GM23338 (cell line): ENCODE data around the gene PDLIM5. TPM values are rescaled to one million over a fixed set of nuclear protein-coding genes. Genes with fewer than 3 reads are reported as not detected.

Source experiments
- ATAC-seq: fragments of 200-7000 bp; cut with Tn5 transposase; 3 replicates; pipeline ENCODE4 v1.9.1; 2020
- DNase-seq: peaks from one replicate; pipeline ENCODE4 v3.0.0-alpha.2; 2015; ENCODE audit warnings: low spot score
- H2AFZ ChIP-seq: fragments of 200-600 bp; sonication (generic); 2 replicates; pipeline ENCODE4 v1.8.0; 2016; ENCODE audit warnings: antibody characterized with exemption, mild to moderate bottlenecking, moderate library complexity
- H3F3A ChIP-seq: fragments of 200-600 bp; sonication (generic); replicated peaks from 2 replicates; pipeline ENCODE4 v1.8.0; 2017; ENCODE audit warnings: antibody characterized with exemption, mixed run types, low read depth
- H3K27ac ChIP-seq: fragments of 200-600 bp; sonication (generic); 2 replicates; pipeline ENCODE4 v1.6.1; 2016; ENCODE audit warnings: low read depth
- H3K27me3 ChIP-seq: fragments of 200-600 bp; sonication (generic); 2 replicates; pipeline ENCODE4 v1.8.0; 2016; ENCODE audit warnings: mild to moderate bottlenecking, mixed run types, moderate library complexity; ENCODE audit not compliant: insufficient read depth
- H3K36me3 ChIP-seq: fragments of 200-600 bp; sonication (generic); 2 replicates; pipeline ENCODE4 v1.8.0; 2016; ENCODE audit warnings: mild to moderate bottlenecking; ENCODE audit not compliant: insufficient read depth
- H3K4me1 ChIP-seq: fragments of 200-600 bp; sonication (generic); 2 replicates; pipeline ENCODE4 v1.8.0; 2016; ENCODE audit warnings: mild to moderate bottlenecking, moderate library complexity; ENCODE audit not compliant: insufficient read depth
- H3K4me2 ChIP-seq: fragments of 200-600 bp; sonication (generic); 2 replicates; pipeline ENCODE4 v1.7.1; 2017; ENCODE audit warnings: mixed run types
- H3K4me3 ChIP-seq: fragments of 200-600 bp; sonication (generic); 2 replicates; pipeline ENCODE4 v1.6.1; 2016; ENCODE audit warnings: mixed run types
- H3K79me2 ChIP-seq: fragments of 200-600 bp; sonication (generic); replicated peaks from 2 replicates; pipeline ENCODE4 v1.8.0; 2017; ENCODE audit warnings: mild to moderate bottlenecking; ENCODE audit not compliant: insufficient read depth
- H3K9me2 ChIP-seq: fragments of 200-600 bp; sonication (generic); 2 replicates; pipeline ENCODE4 v1.8.0; 2017; ENCODE audit not compliant: insufficient read depth
- H4K20me1 ChIP-seq: fragments of 200-600 bp; sonication (generic); replicated peaks from 2 replicates; pipeline ENCODE4 v1.8.0; 2017; ENCODE audit warnings: mild to moderate bottlenecking; ENCODE audit not compliant: insufficient read depth
- H3K27ac Mint-ChIP-seq: 2 replicates; pipeline ENCODE4 v1.8.0; 2020; ENCODE audit warnings: inconsistent platforms, mild to moderate bottlenecking, moderate library complexity, mixed read lengths
- H3K27me3 Mint-ChIP-seq: 3 replicates; pipeline ENCODE4 v1.8.0; 2022; ENCODE audit warnings: low read depth, mild to moderate bottlenecking, moderate library complexity, mixed read lengths, inconsistent platforms; ENCODE audit not compliant: insufficient read depth, poor library complexity
- H3K36me3 Mint-ChIP-seq: 3 replicates; pipeline ENCODE4 v1.8.0; 2021; ENCODE audit warnings: low read depth, mild to moderate bottlenecking, inconsistent platforms, moderate library complexity, mixed read lengths
- H3K4me1 Mint-ChIP-seq: 3 replicates; pipeline ENCODE4 v1.8.0; 2020; ENCODE audit warnings: mild to moderate bottlenecking, inconsistent platforms, mixed read lengths
- H3K4me3 Mint-ChIP-seq: 3 replicates; pipeline ENCODE4 v1.8.0; 2021; ENCODE audit warnings: moderate library complexity, mild to moderate bottlenecking, inconsistent platforms, mixed read lengths
- H3K9me3 Mint-ChIP-seq: 3 replicates; pipeline ENCODE4 v1.8.0; 2020; ENCODE audit warnings: moderate library complexity, mild to moderate bottlenecking, inconsistent platforms, mixed read lengths
- ETS1 ChIP-seq: IDR thresholded peaks from 2 replicates; pipeline ENCODE4 v1.6.1; 2016; ENCODE audit warnings: antibody characterized with exemption
- POLR2AphosphoS5 ChIP-seq: IDR thresholded peaks from 2 replicates; pipeline ENCODE4 v1.6.1; 2016; ENCODE audit warnings: antibody characterized with exemption, low read depth
- REST ChIP-seq: IDR thresholded peaks from one replicate; pipeline ENCODE4 v1.6.1; 2018; ENCODE audit warnings: antibody characterized with exemption; ENCODE audit not compliant: unreplicated experiment
- STAT1 ChIP-seq: IDR thresholded peaks from one replicate; pipeline ENCODE4 v1.6.1; 2016; ENCODE audit warnings: antibody characterized with exemption; ENCODE audit not compliant: unreplicated experiment
- ZNF114 ChIP-seq: fragments of 250-450 bp; sonication (Bioruptor Pico); IDR thresholded peaks from 2 replicates; pipeline ENCODE4 v1.5.0; 2020; ENCODE audit warnings: mild to moderate bottlenecking, moderate library complexity
- ZNF331 ChIP-seq: fragments of 250-450 bp; sonication (Bioruptor Pico); IDR thresholded peaks from 2 replicates; pipeline ENCODE4 v1.5.0; 2020; ENCODE audit warnings: low read depth, mild to moderate bottlenecking, moderate library complexity
- polyA plus RNA-seq: library from polyadenylated mRNA; unstranded; fragments of >200 nt; fragmentation: Nextera tagmentation; extraction: Ambion mirVana; gene quantifications from 2 replicates; pipeline ENCODE4 v1.2.1, GENCODE V29; 2016
- total RNA-seq: library from RNA; depleted of rRNA; stranded (reverse); fragments of >200 nt; shearing (Covaris generic); gene quantifications from 2 replicates; pipeline ENCODE4 v1.2.3, GENCODE V29; 2014
- TF ChIP-seq, protein P1 (sequence below): fragments of 250-450 bp; sonication (Bioruptor Pico); IDR thresholded peaks from 2 replicates; pipeline ENCODE4 v1.5.0; 2020; ENCODE audit warnings: mild to moderate bottlenecking, moderate library complexity

The PDLIM5 gene
- total and polyA plus RNA-seq, 2 experiments from 2014 or later: 45.2 to 53.0 TPM

- H3K4me2 ChIP-seq: no peak overlapping the region
- DNase-seq (no peak), ATAC-seq (no peak)
- no peak overlapping the region for H2AFZ ChIP-seq
- no peaks in the 10 kb centered on the region for H3K79me2 ChIP-seq
- H3K4me1 Mint-ChIP-seq: no peaks in the 10 kb centered on the region
- H3K27me3 ChIP-seq: no peaks in the 10 kb centered on the region
- no peak overlapping the region for H3K4me3 Mint-ChIP-seq
- no peaks in the 10 kb centered on the region for H4K20me1 ChIP-seq
- H3K27me3 Mint-ChIP-seq: no peaks in the 10 kb centered on the region
- H3K36me3 Mint-ChIP-seq: no peaks in the 10 kb centered on the region
- H3K27ac Mint-ChIP-seq: no peak overlapping the region
- H3K9me3 Mint-ChIP-seq: no peaks in the 10 kb centered on the region
- TF ChIP-seq POLR2AphosphoS5 (no peak), STAT1 (no peak), ZNF331 (no peak), ETS1 (no peak), ZNF114 (no peak), REST (no peak)
- TF ChIP-seq, protein P1, sequence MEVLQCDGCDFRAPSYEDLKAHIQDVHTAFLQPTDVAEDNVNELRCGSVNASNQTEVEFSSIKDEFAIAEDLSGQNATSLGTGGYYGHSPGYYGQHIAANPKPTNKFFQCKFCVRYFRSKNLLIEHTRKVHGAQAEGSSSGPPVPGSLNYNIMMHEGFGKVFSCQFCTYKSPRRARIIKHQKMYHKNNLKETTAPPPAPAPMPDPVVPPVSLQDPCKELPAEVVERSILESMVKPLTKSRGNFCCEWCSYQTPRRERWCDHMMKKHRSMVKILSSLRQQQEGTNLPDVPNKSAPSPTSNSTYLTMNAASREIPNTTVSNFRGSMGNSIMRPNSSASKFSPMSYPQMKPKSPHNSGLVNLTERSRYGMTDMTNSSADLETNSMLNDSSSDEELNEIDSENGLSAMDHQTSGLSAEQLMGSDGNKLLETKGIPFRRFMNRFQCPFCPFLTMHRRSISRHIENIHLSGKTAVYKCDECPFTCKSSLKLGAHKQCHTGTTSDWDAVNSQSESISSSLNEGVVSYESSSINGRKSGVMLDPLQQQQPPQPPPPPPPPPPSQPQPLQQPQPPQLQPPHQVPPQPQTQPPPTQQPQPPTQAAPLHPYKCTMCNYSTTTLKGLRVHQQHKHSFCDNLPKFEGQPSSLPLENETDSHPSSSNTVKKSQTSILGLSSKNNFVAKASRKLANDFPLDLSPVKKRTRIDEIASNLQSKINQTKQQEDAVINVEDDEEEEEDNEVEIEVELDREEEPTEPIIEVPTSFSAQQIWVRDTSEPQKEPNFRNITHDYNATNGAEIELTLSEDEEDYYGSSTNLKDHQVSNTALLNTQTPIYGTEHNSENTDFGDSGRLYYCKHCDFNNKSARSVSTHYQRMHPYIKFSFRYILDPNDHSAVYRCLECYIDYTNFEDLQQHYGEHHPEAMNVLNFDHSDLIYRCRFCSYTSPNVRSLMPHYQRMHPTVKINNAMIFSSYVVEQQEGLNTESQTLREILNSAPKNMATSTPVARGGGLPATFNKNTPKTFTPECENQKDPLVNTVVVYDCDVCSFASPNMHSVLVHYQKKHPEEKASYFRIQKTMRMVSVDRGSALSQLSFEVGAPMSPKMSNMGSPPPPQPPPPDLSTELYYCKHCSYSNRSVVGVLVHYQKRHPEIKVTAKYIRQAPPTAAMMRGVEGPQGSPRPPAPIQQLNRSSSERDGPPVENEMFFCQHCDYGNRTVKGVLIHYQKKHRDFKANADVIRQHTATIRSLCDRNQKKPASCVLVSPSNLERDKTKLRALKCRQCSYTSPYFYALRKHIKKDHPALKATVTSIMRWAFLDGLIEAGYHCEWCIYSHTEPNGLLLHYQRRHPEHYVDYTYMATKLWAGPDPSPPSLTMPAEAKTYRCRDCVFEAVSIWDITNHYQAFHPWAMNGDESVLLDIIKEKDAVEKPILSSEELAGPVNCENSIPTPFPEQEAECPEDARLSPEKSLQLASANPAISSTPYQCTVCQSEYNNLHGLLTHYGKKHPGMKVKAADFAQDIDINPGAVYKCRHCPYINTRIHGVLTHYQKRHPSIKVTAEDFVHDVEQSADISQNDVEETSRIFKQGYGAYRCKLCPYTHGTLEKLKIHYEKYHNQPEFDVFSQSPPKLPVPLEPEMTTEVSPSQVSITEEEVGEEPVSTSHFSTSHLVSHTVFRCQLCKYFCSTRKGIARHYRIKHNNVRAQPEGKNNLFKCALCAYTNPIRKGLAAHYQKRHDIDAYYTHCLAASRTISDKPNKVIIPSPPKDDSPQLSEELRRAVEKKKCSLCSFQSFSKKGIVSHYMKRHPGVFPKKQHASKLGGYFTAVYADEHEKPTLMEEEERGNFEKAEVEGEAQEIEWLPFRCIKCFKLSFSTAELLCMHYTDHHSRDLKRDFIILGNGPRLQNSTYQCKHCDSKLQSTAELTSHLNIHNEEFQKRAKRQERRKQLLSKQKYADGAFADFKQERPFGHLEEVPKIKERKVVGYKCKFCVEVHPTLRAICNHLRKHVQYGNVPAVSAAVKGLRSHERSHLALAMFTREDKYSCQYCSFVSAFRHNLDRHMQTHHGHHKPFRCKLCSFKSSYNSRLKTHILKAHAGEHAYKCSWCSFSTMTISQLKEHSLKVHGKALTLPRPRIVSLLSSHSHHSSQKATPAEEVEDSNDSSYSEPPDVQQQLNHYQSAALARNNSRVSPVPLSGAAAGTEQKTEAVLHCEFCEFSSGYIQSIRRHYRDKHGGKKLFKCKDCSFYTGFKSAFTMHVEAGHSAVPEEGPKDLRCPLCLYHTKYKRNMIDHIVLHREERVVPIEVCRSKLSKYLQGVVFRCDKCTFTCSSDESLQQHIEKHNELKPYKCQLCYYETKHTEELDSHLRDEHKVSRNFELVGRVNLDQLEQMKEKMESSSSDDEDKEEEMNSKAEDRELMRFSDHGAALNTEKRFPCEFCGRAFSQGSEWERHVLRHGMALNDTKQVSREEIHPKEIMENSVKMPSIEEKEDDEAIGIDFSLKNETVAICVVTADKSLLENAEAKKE (CRISPR knock-in tag): no peak
- no peaks in the 10 kb centered on the region for H3K36me3 ChIP-seq
- no peaks in the 10 kb centered on the region for H3F3A ChIP-seq
- H3K4me1 ChIP-seq: no peaks in the 10 kb centered on the region
- H3K4me3 ChIP-seq: no peak overlapping the region
- no peaks in the 10 kb centered on the region for H3K9me2 ChIP-seq
- no peak overlapping the region for H3K27ac ChIP-seq
Measured at GRCh38 chr4:94700298-94700697, 248.6 kb downstream of the PDLIM5 start.
